ENCODE measurements around the gene PRKRIP1.

DNA sequence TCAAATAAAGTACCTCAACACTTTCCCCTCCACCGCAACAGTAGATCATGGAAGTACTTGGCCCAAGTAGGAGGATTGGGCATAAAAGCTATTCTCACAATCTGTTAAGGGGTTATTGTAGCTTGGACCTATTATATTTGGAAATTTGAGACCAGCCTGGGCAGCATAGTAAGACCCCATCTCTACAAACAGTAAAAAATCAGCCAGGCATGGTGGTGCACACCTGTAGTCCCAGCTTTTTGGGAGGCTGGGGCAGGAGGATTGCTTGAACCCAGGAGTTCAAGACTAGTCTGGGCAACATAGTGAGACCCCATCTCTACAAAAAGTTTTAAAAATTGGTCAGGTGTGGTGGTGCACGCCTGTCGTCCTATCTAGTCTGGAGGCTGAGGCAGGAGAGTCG is 13.2 kb downstream of the PRKRIP1 start:
- TF ChIP-seq YY1 (tag by site-specific recombination; IDR thresholded peaks at IDR 0.05) (no peak), ZNF174 (tag by site-specific recombination; IDR thresholded peaks at IDR 0.05) (no peak), ZNF175 (tag by site-specific recombination; IDR thresholded peaks at IDR 0.05) (no peak), ZNF423 (tag by site-specific recombination; IDR thresholded peaks at IDR 0.05) (no peak), ZBTB17 (tag by site-specific recombination; IDR thresholded peaks at IDR 0.05) (no peak), ZNF549 (tag by site-specific recombination; IDR thresholded peaks at IDR 0.05) (no peak)
- TF ChIP-seq, protein P1, sequence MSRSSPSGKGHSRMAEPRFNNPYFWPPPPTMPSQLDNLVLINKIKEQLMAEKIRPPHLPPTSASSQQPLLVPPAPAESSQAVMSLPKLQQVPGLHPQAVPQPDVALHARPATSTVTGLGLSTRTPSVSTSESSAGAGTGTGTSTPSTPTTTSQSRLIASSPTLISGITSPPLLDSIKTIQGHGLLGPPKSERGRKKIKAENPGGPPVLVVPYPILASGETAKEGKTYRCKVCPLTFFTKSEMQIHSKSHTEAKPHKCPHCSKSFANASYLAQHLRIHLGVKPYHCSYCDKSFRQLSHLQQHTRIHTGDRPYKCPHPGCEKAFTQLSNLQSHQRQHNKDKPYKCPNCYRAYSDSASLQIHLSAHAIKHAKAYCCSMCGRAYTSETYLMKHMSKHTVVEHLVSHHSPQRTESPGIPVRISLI (tag by site-specific recombination; IDR thresholded peaks at IDR 0.05): no peak
- TF ChIP-seq, protein P2, sequence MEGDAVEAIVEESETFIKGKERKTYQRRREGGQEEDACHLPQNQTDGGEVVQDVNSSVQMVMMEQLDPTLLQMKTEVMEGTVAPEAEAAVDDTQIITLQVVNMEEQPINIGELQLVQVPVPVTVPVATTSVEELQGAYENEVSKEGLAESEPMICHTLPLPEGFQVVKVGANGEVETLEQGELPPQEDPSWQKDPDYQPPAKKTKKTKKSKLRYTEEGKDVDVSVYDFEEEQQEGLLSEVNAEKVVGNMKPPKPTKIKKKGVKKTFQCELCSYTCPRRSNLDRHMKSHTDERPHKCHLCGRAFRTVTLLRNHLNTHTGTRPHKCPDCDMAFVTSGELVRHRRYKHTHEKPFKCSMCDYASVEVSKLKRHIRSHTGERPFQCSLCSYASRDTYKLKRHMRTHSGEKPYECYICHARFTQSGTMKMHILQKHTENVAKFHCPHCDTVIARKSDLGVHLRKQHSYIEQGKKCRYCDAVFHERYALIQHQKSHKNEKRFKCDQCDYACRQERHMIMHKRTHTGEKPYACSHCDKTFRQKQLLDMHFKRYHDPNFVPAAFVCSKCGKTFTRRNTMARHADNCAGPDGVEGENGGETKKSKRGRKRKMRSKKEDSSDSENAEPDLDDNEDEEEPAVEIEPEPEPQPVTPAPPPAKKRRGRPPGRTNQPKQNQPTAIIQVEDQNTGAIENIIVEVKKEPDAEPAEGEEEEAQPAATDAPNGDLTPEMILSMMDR (tag by site-specific recombination; IDR thresholded peaks at IDR 0.05): no peak
